Measurements from ENCODE around the gene RASAL2.

DNA sequence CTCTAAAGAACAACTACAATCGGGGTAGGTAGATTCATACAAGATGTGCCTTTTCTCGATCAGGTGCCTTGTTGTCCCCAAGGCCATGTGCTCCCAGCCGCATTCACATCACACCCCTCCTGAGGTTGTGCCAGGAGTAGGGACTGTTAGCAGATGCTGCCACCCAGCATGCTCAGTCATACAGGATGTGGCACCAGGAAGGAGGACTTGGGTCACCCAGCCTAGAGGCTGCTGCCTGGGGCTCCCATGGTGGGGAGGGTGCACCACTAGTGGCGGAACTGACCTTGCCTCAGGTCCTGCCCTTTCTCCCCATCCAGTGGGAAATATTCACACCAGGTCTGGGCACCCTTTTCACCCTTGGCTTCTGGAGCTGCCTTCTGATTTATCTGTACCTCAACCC lies 427.3 kb downstream of the RASAL2 start:
- TF ChIP-seq, protein P1, sequence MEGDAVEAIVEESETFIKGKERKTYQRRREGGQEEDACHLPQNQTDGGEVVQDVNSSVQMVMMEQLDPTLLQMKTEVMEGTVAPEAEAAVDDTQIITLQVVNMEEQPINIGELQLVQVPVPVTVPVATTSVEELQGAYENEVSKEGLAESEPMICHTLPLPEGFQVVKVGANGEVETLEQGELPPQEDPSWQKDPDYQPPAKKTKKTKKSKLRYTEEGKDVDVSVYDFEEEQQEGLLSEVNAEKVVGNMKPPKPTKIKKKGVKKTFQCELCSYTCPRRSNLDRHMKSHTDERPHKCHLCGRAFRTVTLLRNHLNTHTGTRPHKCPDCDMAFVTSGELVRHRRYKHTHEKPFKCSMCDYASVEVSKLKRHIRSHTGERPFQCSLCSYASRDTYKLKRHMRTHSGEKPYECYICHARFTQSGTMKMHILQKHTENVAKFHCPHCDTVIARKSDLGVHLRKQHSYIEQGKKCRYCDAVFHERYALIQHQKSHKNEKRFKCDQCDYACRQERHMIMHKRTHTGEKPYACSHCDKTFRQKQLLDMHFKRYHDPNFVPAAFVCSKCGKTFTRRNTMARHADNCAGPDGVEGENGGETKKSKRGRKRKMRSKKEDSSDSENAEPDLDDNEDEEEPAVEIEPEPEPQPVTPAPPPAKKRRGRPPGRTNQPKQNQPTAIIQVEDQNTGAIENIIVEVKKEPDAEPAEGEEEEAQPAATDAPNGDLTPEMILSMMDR (IDR thresholded peaks at IDR 0.05): no peak
- no peak for TF ChIP-seq POLR2A (IDR thresholded peaks at IDR 0.05)
